ENCODE data around the gene FMO5. TPM values are rescaled to one million over a fixed set of nuclear protein-coding genes. Genes with fewer than 3 reads are reported as not detected.

Gene FMO5
- total RNA-seq (2022) (0.72 and 0.86 TPM in 2 replicates), Bru-seq, nascent RNA (percentile 22 among the genes with signal in this experiment), BruChase-seq, experiment 1, labeled RNA remaining after a 6-hour chase (percentile 25 among the genes with signal in this experiment), BruChase-seq, experiment 2, labeled RNA remaining after a 2-hour chase (percentile 24 among the genes with signal in this experiment)
- long read RNA-seq, partial matches to known transcripts: 0 of 1 reads
- long read RNA-seq, other reads (novel, unspliced or antisense): 1 of 1 reads

- peak within 1 kb of the TSS; percentile 94 for H3K27ac Mint-ChIP-seq (ENCODE audit: low read depth, unreplicated experiment)
- POLR2A ChIA-PET: interaction anchor here (0.6 to 4.6 kb wide), 11 partner anchors 12 to 700 kb away, joined by 3 to 39 read pairs (median 5); partner anchors contain the start of genes CHD1L and PRKAB2
- no peaks in the 10 kb centered on the region for H3K36me3 Mint-ChIP-seq (ENCODE audit: insufficient read depth, unreplicated experiment)
- TF ChIP-seq CTCF (IDR thresholded peaks at IDR 0.05; ENCODE audit: unreplicated experiment): no peak
- DNase-seq (ENCODE audit: unreplicated experiment): peak; percentile 55
- no peaks in the 10 kb centered on the region for H3K9me3 Mint-ChIP-seq (ENCODE audit: unreplicated experiment)
- no TSS peak for BruUV-seq (replicated peaks)
- CTCF ChIA-PET: interaction anchor here (1.1 to 1.8 kb wide), 4 partner anchors 11 to 53 kb away, joined by 3 to 22 read pairs (median 4); partner anchors contain the start of gene CHD1L
- intact Hi-C loops (cut with micrococcal nuclease): loop anchor here (5.0 kb wide), 1 partner anchor 53 kb away; the partner anchor contains the start of gene PRKAB2
- peaks cover 10% of the 10 kb centered on the region for H3K4me1 Mint-ChIP-seq (ENCODE audit: insufficient read depth, unreplicated experiment)
- peak within 1 kb of the TSS; percentile 78 for H3K4me3 Mint-ChIP-seq (ENCODE audit: unreplicated experiment)
- no peaks in the 10 kb centered on the region for H3K27me3 Mint-ChIP-seq (ENCODE audit: insufficient read depth, unreplicated experiment)
Measured at GRCh38 chr1:147225193-147225730, at the start of gene FMO5. Gene FMO5, minus strand, starts transcription at chr1:147225339. Its CDS starts 310 bp downstream, at chr1:147225029.

- Mint-ChIP-seq H3K4me3 (ENCODE audit: unreplicated experiment) (peak overlapping the region; percentile 55), H3K4me1 (ENCODE audit: insufficient read depth, unreplicated experiment) (peaks cover 14% of the 10 kb centered on the region), H3K36me3 (ENCODE audit: insufficient read depth, unreplicated experiment) (peaks cover 51% of the 10 kb centered on the region), H3K27ac (ENCODE audit: low read depth, unreplicated experiment) (peak overlapping the region; percentile 93), H3K27me3 (ENCODE audit: insufficient read depth, unreplicated experiment) (no peaks in the 10 kb centered on the region), H3K9me3 (ENCODE audit: unreplicated experiment) (no peaks in the 10 kb centered on the region)
- POLR2A ChIA-PET: interaction anchor here (0.5 to 3.0 kb wide), 18 partner anchors 8 to 621 kb away, joined by 3 to 22 read pairs (median 3); partner anchors contain the start of genes FMO5 and PRKAB2
- CTCF ChIA-PET: interaction anchor here (0.6 to 2.8 kb wide), 33 partner anchors 8 to 619 kb away, joined by 3 to 53 read pairs (median 4); partner anchors contain the start of gene CHD1L
- peak; percentile 92 for DNase-seq (ENCODE audit: unreplicated experiment)
- no TSS peak for BruUV-seq (replicated peaks)
- intact Hi-C loops (cut with micrococcal nuclease): loop anchor here (1.0 to 5.0 kb wide), 5 partner anchors 31 to 619 kb away; partner anchors contain the start of gene CHD1L
- peak; percentile 37 for TF ChIP-seq CTCF (IDR thresholded peaks at IDR 0.05; ENCODE audit: unreplicated experiment)
Measured at GRCh38 chr1:147273409-147274336, 48.5 kb upstream of the FMO5 start.

GRCh38 chr1:147272042-147272441 is 46.9 kb upstream of the FMO5 start:
- Mint-ChIP-seq H3K9me3 (ENCODE audit: unreplicated experiment) (no peaks in the 10 kb centered on the region), H3K4me3 (ENCODE audit: unreplicated experiment) (no peak overlapping the region), H3K27me3 (ENCODE audit: insufficient read depth, unreplicated experiment) (no peaks in the 10 kb centered on the region), H3K36me3 (ENCODE audit: insufficient read depth, unreplicated experiment) (peaks cover 63% of the 10 kb centered on the region), H3K4me1 (ENCODE audit: insufficient read depth, unreplicated experiment) (peaks cover 14% of the 10 kb centered on the region), H3K27ac (ENCODE audit: low read depth, unreplicated experiment) (peak overlapping the region; percentile 29)
- POLR2A ChIA-PET: interaction anchor here (0.9 to 3.0 kb wide), 7 partner anchors 12 to 117 kb away, joined by 4 to 22 read pairs (median 5); partner anchors contain the start of gene PRKAB2
- CTCF ChIA-PET: interaction anchor here (0.6 to 2.8 kb wide), 11 partner anchors 10 to 224 kb away, joined by 3 to 53 read pairs (median 4); no protein-coding TSS in a partner anchor
- no TSS peak for BruUV-seq (replicated peaks)
- no peak for DNase-seq (ENCODE audit: unreplicated experiment)
- intact Hi-C loops (cut with micrococcal nuclease): loop anchor here (2.0 to 5.0 kb wide), 3 partner anchors 29 to 620 kb away; partner anchors contain the start of gene CHD1L
- no peak for TF ChIP-seq CTCF (IDR thresholded peaks at IDR 0.05; ENCODE audit: unreplicated experiment)

Measured in MCF 10A (cell line).